Activated CD4-positive, alpha-beta T cell treated with anti-CD3 and anti-CD28 coated beads, Interleukin-2, Interleukin-6, amounts not matched to agents 100 ng/mL and 50 ng/mL, durations not matched to agents 16 hours and 8 hours (primary cell): Measurements from ENCODE around the gene TMEM178B.

Experiments
- DNase-seq: peaks from one replicate; pipeline ENCODE4 v3.0.0-alpha.2; 2020

TMEM178B gene

GRCh38 chr7:141481971-141482370, 408.1 kb downstream of the TMEM178B start:
- no peak for DNase-seq

- peak; percentile 18 for DNase-seq
These were observed 409.2 kb downstream of the TMEM178B start for GRCh38 chr7:141483044-141483443.

- DNase-seq: no peak
These were observed 411.0 kb downstream of the TMEM178B start for GRCh38 chr7:141484907-141485306.

GRCh38 chr7:141486959-141487358, 413.1 kb downstream of the TMEM178B start:
- no peak for DNase-seq

- DNase-seq: no peak
These were observed 416.6 kb downstream of the TMEM178B start for GRCh38 chr7:141490474-141490873.

GRCh38 chr7:141495057-141495456, 421.2 kb downstream of the TMEM178B start:
- DNase-seq: no peak

- DNase-seq: no peak
These were observed 423.5 kb downstream of the TMEM178B start for GRCh38 chr7:141497391-141497790.

GRCh38 chr7:141500608-141501007, 426.7 kb downstream of the TMEM178B start:
- DNase-seq: no peak

- DNase-seq: no peak
These were observed 427.6 kb downstream of the TMEM178B start for GRCh38 chr7:141501451-141501850.

GRCh38 chr7:141511316-141511675, 437.4 kb downstream of the TMEM178B start:
- DNase-seq: no peak

- no peak for DNase-seq
These were observed 438.0 kb downstream of the TMEM178B start for GRCh38 chr7:141511676-141512396.

- peak; percentile 19 for DNase-seq
These were observed 438.7 kb downstream of the TMEM178B start for GRCh38 chr7:141512597-141512996.

GRCh38 chr7:141513720-141514119, 439.9 kb downstream of the TMEM178B start:
- no peak for DNase-seq

- no peak for DNase-seq
These were observed 442.1 kb downstream of the TMEM178B start for GRCh38 chr7:141515941-141516340.

GRCh38 chr7:141519623-141520022, 445.8 kb downstream of the TMEM178B start:
- no peak for DNase-seq

- peak; percentile 23 for DNase-seq
These were observed 448.9 kb downstream of the TMEM178B start for GRCh38 chr7:141522657-141523342.

GRCh38 chr7:141525973-141526514, 452.2 kb downstream of the TMEM178B start:
- DNase-seq: no peak

GRCh38 chr7:141527076-141527475, 453.2 kb downstream of the TMEM178B start:
- no peak for DNase-seq

- DNase-seq: no peak
These were observed 454.5 kb downstream of the TMEM178B start for GRCh38 chr7:141528399-141528798.
